Astrocyte of the cerebellum (primary cell): ENCODE measurements around the gene PRKN.

Experiments used
- DNase-seq: peaks from one replicate; pipeline ENCODE4 v3.0.0-alpha.2; 2011; ENCODE audit warnings: low read depth
- H3K4me3 ChIP-seq: 2 replicates; pipeline ENCODE4 v1.5.1; 2011; ENCODE audit warnings: mild to moderate bottlenecking, low read depth, low read length, moderate library complexity
- in situ Hi-C: cut with HindIII; loops from 2 replicates; pipeline ENCODE4 v1.10.0; 2017; ENCODE audit warnings: low sequenced_read_pairs
- TF ChIP-seq, protein P1 (sequence below): IDR thresholded peaks from 2 replicates; pipeline ENCODE4 v1.5.1; 2012; ENCODE audit warnings: low read length, low read depth, moderate library complexity, mild to moderate bottlenecking; ENCODE audit errors: missing control alignments

Gene PRKN

DNA sequence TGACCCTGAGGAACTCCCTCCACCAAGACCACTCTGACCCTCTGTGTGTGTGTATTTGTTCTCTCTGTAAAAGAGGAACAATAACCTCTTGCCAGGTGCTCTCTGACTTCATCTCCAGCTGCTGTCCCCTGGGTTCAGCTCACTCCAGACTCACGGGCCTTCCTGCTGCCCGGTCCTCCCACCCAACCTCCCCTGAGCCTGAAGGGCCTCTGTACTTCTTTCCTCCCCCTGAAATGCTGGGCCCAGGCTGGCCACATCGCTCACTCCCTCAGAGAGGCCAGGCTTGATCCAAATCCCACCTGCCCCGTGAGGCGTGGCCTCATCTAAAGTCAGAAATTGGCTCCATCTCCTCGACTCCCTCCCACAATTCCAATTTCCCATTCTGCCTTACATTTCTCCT lies 202.4 kb downstream of the PRKN start:
- no peak overlapping the region for H3K4me3 ChIP-seq
- TF ChIP-seq, protein P1, sequence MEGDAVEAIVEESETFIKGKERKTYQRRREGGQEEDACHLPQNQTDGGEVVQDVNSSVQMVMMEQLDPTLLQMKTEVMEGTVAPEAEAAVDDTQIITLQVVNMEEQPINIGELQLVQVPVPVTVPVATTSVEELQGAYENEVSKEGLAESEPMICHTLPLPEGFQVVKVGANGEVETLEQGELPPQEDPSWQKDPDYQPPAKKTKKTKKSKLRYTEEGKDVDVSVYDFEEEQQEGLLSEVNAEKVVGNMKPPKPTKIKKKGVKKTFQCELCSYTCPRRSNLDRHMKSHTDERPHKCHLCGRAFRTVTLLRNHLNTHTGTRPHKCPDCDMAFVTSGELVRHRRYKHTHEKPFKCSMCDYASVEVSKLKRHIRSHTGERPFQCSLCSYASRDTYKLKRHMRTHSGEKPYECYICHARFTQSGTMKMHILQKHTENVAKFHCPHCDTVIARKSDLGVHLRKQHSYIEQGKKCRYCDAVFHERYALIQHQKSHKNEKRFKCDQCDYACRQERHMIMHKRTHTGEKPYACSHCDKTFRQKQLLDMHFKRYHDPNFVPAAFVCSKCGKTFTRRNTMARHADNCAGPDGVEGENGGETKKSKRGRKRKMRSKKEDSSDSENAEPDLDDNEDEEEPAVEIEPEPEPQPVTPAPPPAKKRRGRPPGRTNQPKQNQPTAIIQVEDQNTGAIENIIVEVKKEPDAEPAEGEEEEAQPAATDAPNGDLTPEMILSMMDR: no peak
- in situ Hi-C loops: no loop called here
- DNase-seq: no peak

- TF ChIP-seq, protein P1: no peak
- no peak overlapping the region for H3K4me3 ChIP-seq
- in situ Hi-C loops: no loop called here
- DNase-seq: no peak
Observed at GRCh38 chr6:162512744-162513143, 214.8 kb downstream of the PRKN start.

- TF ChIP-seq, protein P1: no peak
- in situ Hi-C loops: no loop called here
- no peak for DNase-seq
- H3K4me3 ChIP-seq: no peak overlapping the region
Observed at GRCh38 chr6:162497389-162497788, 230.2 kb downstream of the PRKN start.

DNA sequence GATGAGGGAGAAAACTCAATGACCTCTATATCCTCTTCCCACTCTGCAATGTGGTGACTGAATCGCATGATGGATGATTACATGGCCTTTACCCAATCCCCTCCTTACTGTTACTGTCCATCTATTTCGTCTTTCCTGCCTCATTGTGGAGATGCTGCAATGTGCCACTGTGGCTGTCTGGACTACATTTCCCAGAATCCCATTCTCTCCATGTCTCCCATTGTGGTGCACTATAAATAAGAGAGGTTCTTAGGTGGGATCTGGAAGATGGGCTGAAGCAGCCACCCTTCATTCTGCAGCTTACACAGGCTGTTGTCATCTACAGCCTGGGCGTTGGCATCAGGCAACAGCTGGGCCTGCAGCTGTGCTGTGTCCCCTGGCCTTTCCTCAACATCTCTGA lies 233.6 kb downstream of the PRKN start:
- H3K4me3 ChIP-seq: no peak overlapping the region
- no peak for DNase-seq
- in situ Hi-C loops: no loop called here
- TF ChIP-seq, protein P1: no peak

- no peak for DNase-seq
- H3K4me3 ChIP-seq: no peak overlapping the region
- in situ Hi-C loops: no loop called here
- TF ChIP-seq, protein P1: no peak
Observed at GRCh38 chr6:162491637-162492036, 235.9 kb downstream of the PRKN start.

DNA sequence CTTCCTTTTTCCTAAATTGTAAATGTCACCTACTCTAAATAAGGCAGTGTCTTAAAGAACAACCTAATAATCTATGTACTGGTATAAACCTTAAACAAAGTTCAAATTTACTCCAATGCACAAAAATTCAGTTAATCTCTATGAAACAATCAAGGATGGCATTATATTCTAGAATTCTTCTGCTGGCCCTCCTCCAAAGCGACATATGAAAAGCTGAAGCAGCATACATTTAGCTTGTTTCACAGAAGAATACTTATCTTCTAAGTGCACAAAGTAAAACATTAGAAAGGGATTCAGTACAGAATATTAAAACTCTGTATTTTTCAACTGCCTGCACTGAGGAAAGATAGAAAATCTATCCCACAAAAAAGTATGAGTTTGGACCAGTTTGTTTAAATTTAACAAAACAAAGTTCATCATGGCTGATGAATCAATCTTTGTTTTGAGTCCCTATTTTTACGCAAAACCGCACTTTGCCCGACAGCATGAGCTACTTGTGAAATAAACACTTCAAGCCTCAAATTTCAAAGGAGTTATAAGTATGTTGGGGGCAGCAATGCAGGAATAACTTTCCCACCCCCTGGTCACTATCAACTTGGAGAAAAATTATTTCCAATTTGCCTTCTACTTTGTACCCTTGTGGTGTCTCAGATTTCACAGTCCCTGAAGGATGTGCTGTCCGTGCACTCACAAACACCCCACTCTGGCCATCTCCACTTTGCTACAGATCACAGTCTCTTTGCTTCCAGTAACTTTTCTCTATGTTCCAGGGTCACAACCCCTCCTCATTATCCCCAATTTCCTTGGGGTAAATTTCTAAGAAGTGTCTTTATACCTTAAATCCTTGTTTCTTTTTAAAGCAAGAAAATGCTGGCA lies 238.2 kb downstream of the PRKN start:
- no peak for DNase-seq
- no peak overlapping the region for H3K4me3 ChIP-seq
- TF ChIP-seq, protein P1: no peak
- in situ Hi-C loops: no loop called here
